ENCODE results near the gene EPB41L4B. TPM values are rescaled to one million over a fixed set of nuclear protein-coding genes. Genes with fewer than 3 reads are reported as not detected.

The EPB41L4B gene
- total and polyA plus RNA-seq, 4 donors: 6.0 to 14.5 (median 12.2) TPM

GRCh38 chr9:109269839-109270238, 51.0 kb downstream of the EPB41L4B start:
- H3K36me3 ChIP-seq (ENCODE audit: control insufficient read depth in 4 of 4, insufficient read depth in 4 of 4, low read length in 4 of 4): no peaks in the 10 kb centered on the region
- DNase-seq (no peak), ATAC-seq (ENCODE audit: insufficient read depth, low FRiP score) (no peak)
- H3K27ac ChIP-seq (ENCODE audit: low read depth in 1 of 2, low read length in 1 of 2): no peak overlapping the region
- peaks cover 0 to 8% (median 0%) of the 10 kb centered on the region in 5 donors for H3K4me1 ChIP-seq (ENCODE audit: control insufficient read depth in 5 of 5, insufficient read depth in 5 of 5, low read length in 5 of 5)
- no peaks in the 10 kb centered on the region for H3K27me3 ChIP-seq (ENCODE audit: control insufficient read depth in 3 of 3, insufficient read depth in 3 of 3, low read length in 2 of 3)
- peaks cover 0 to 2% (median 0%) of the 10 kb centered on the region in 4 donors for H3K9me3 ChIP-seq (ENCODE audit: control insufficient read depth in 4 of 4, insufficient read depth in 3 of 4, low read length in 3 of 4)
- no peak overlapping the region for H3K4me3 ChIP-seq
- WGBS, 2 donors: 78 to 81% methylated on average over 5 of the region's 5 CpGs
- TF ChIP-seq CTCF (IDR thresholded peaks at IDR 0.05; ENCODE audit: control extremely low read depth, extremely low read depth): no peak
- no peak overlapping the region for H3K9ac ChIP-seq (ENCODE audit: insufficient read depth in 1 of 2, low read length in 2 of 2)

- H3K27me3 ChIP-seq (ENCODE audit: control insufficient read depth in 3 of 3, insufficient read depth in 3 of 3, low read length in 2 of 3): no peaks in the 10 kb centered on the region
- no peaks in the 10 kb centered on the region for H3K36me3 ChIP-seq (ENCODE audit: control insufficient read depth in 4 of 4, insufficient read depth in 4 of 4, low read length in 4 of 4)
- ATAC-seq (ENCODE audit: insufficient read depth, low FRiP score): no peak
- no peak overlapping the region for H3K27ac ChIP-seq (ENCODE audit: low read depth in 1 of 2, low read length in 1 of 2)
- H3K4me3 ChIP-seq: no peak overlapping the region
- TF ChIP-seq CTCF (IDR thresholded peaks at IDR 0.05; ENCODE audit: control extremely low read depth, extremely low read depth): no peak
- WGBS, 2 donors: 67 to 76% methylated on average over 3 of the region's 3 CpGs
- peaks cover 0 to 2% (median 0%) of the 10 kb centered on the region in 4 donors for H3K9me3 ChIP-seq (ENCODE audit: control insufficient read depth in 4 of 4, insufficient read depth in 3 of 4, low read length in 3 of 4)
- DNase-seq: no peak
- peaks cover 0 to 8% (median 0%) of the 10 kb centered on the region in 5 donors for H3K4me1 ChIP-seq (ENCODE audit: control insufficient read depth in 5 of 5, insufficient read depth in 5 of 5, low read length in 5 of 5)
- no peak overlapping the region for H3K9ac ChIP-seq (ENCODE audit: insufficient read depth in 1 of 2, low read length in 2 of 2)
Measured at GRCh38 chr9:109269081-109269480, 51.8 kb downstream of the EPB41L4B start.

GRCh38 chr9:109267555-109267954, 53.3 kb downstream of the EPB41L4B start:
- DNase-seq: no peak
- WGBS, 2 donors: 98% methylated on average over 3 of the region's 3 CpGs
- no peak for ATAC-seq (ENCODE audit: insufficient read depth, low FRiP score)
- H3K27me3 ChIP-seq (ENCODE audit: control insufficient read depth in 3 of 3, insufficient read depth in 3 of 3, low read length in 2 of 3): no peaks in the 10 kb centered on the region
- TF ChIP-seq CTCF (IDR thresholded peaks at IDR 0.05; ENCODE audit: control extremely low read depth, extremely low read depth): no peak
- no peaks in the 10 kb centered on the region for H3K36me3 ChIP-seq (ENCODE audit: control insufficient read depth in 4 of 4, insufficient read depth in 4 of 4, low read length in 4 of 4)
- H3K9me3 ChIP-seq (ENCODE audit: control insufficient read depth in 4 of 4, insufficient read depth in 3 of 4, low read length in 3 of 4): peaks cover 0 to 2% (median 0%) of the 10 kb centered on the region in 4 donors
- H3K4me1 ChIP-seq (ENCODE audit: control insufficient read depth in 5 of 5, insufficient read depth in 5 of 5, low read length in 5 of 5): peaks cover 0 to 8% (median 0%) of the 10 kb centered on the region in 5 donors
- no peak overlapping the region for H3K27ac ChIP-seq (ENCODE audit: low read depth in 1 of 2, low read length in 1 of 2)
- H3K4me3 ChIP-seq: no peak overlapping the region
- H3K9ac ChIP-seq (ENCODE audit: insufficient read depth in 1 of 2, low read length in 2 of 2): no peak overlapping the region

Measured in lung (tissue), 12 donors.